Bronchial epithelial cell (primary cell): ENCODE measurements around the gene SLC38A8. TPM values are rescaled to one million over a fixed set of nuclear protein-coding genes. Genes with fewer than 3 reads are reported as not detected.

Source experiments
- DNase-seq: peaks from one replicate; pipeline ENCODE4 v3.0.0-alpha.2; 2010; ENCODE audit warnings: low read depth
- FAIRE-seq: peaks from 2 replicates; lab custom pipeline; 2011; peaks lifted over from hg19 to GRCh38; lab: Jason Lieb, UNC
- H3K27me3 ChIP-seq: 2 replicates; pipeline ENCODE4 v1.5.1; 2011; ENCODE audit warnings: low read length; ENCODE audit not compliant: control insufficient read depth, insufficient read depth
- H3K36me3 ChIP-seq: 2 replicates; pipeline ENCODE4 v1.5.1; 2011; ENCODE audit warnings: low read length; ENCODE audit not compliant: control insufficient read depth, insufficient read depth
- H3K4me3 ChIP-seq: 2 replicates; pipeline ENCODE4 v1.5.1; 2011; ENCODE audit warnings: mild to moderate bottlenecking, low read depth, low read length, control low read depth
- total RNA-seq: library from RNA; depleted of rRNA; stranded (reverse); fragments of >200 nt; gene quantifications from 2 replicates; pipeline ENCODE4 v1.2.1, GENCODE V29; 2014
- TF ChIP-seq, protein P1 (sequence below): IDR thresholded peaks from 2 replicates; pipeline ENCODE4 v1.5.1; 2011; ENCODE audit warnings: mild to moderate bottlenecking, moderate library complexity, low read length, control low read depth, inconsistent platforms; ENCODE audit not compliant: insufficient read depth, severe bottlenecking

The SLC38A8 gene
- total RNA-seq, 1 donor from 2014 or later = not detected

DNA sequence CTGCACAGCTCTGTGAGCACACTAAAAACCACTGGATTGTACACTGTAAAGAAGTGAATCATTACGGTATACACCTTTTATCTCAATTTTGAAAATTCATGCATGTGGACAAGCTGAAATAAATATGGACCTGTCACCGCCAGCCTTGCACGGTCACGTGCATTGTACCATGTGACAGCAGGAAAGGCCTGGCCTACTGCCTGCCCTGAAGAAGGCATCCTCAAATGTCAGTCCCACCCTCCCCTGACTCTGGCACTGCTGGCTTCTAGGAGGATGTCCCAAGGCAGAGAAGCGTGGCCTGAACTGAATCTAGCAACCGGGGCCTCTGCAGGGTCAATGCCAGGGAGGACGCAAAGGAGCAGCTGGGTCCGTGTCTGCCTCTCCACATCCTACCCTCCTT is 34.6 kb downstream of the SLC38A8 start:
- no peaks in the 10 kb centered on the region for H3K36me3 ChIP-seq
- TF ChIP-seq, protein P1, sequence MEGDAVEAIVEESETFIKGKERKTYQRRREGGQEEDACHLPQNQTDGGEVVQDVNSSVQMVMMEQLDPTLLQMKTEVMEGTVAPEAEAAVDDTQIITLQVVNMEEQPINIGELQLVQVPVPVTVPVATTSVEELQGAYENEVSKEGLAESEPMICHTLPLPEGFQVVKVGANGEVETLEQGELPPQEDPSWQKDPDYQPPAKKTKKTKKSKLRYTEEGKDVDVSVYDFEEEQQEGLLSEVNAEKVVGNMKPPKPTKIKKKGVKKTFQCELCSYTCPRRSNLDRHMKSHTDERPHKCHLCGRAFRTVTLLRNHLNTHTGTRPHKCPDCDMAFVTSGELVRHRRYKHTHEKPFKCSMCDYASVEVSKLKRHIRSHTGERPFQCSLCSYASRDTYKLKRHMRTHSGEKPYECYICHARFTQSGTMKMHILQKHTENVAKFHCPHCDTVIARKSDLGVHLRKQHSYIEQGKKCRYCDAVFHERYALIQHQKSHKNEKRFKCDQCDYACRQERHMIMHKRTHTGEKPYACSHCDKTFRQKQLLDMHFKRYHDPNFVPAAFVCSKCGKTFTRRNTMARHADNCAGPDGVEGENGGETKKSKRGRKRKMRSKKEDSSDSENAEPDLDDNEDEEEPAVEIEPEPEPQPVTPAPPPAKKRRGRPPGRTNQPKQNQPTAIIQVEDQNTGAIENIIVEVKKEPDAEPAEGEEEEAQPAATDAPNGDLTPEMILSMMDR = no peak
- FAIRE-seq (no peak), DNase-seq (no peak)
- H3K27me3 ChIP-seq = peaks cover 9% of the 10 kb centered on the region
- no peak overlapping the region for H3K4me3 ChIP-seq

DNA sequence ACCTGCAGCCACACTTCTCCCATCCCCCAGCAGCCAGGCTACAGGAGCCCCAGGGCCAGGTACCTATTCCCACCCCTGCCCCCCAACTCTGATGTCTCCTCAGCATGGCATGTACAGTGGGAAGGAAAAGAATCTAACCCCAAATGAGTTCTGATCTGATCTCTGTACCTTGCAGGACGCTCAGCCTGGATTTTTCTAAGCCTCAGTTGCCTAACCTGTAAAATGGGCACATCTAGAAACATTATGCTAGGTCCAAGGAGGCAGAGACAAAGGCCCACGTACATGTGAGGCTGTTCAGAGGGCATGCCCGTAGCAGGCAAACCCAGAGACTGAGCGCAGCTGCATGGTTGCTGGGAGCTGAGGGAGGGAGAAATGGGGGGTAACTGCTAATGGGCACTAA is 35.1 kb downstream of the SLC38A8 start:
- TF ChIP-seq, protein P1 = no peak
- DNase-seq (no peak), FAIRE-seq (no peak)
- Histone ChIP-seq H3K4me3 (no peak overlapping the region), H3K27me3 (peaks cover 9% of the 10 kb centered on the region), H3K36me3 (no peaks in the 10 kb centered on the region)

DNA sequence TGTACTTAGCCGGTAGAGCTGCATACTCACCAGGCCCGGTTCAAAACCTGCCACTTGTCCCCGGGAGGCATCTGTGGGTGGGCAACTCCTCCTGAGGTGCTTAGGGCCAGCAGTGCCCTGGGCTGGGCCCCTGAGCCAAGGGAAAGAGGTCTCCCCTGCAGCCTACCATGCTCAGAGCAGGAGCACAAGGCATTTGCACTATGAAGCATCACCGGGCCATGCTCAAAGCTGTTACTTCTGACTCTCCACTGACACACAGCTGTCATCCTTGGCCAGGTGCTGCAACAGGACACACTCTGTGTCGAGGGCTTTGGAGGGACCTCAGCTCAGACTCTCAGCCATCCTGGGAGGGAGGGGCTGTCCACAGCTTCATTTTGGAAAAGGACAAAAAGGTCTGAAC is 37.2 kb downstream of the SLC38A8 start:
- Histone ChIP-seq H3K4me3 (no peak overlapping the region), H3K27me3 (peaks cover 11% of the 10 kb centered on the region)
- no peak for FAIRE-seq

DNA sequence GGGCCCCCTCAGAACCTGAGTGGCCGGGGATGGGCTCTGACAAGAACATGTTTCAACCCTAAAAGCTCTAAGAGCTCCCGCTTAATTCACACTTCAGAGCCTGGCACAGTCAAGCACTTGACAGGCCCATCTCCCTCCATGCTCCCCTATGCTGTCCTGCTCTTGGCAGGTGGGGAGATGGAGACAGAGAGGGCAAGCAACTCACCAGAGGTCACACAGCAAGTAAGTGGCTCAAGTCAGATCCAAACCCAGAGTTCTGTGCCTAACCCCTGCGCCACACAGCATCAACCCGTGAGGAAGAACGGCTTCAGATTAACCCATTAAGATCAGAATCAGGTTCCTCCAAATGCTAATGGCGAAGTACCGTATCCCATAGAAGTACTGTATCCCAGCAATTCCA is 38.2 kb downstream of the SLC38A8 start:
- H3K36me3 ChIP-seq = no peaks in the 10 kb centered on the region
- DNase-seq (no peak), FAIRE-seq (no peak)
- TF ChIP-seq, protein P1 = no peak
- no peak overlapping the region for H3K4me3 ChIP-seq
- H3K27me3 ChIP-seq = peaks cover 11% of the 10 kb centered on the region

More for the DNA sequence above, 37.2 kb downstream of the SLC38A8 start:
- DNase-seq = no peak
- TF ChIP-seq, protein P1 = no peak
- no peaks in the 10 kb centered on the region for H3K36me3 ChIP-seq

DNA sequence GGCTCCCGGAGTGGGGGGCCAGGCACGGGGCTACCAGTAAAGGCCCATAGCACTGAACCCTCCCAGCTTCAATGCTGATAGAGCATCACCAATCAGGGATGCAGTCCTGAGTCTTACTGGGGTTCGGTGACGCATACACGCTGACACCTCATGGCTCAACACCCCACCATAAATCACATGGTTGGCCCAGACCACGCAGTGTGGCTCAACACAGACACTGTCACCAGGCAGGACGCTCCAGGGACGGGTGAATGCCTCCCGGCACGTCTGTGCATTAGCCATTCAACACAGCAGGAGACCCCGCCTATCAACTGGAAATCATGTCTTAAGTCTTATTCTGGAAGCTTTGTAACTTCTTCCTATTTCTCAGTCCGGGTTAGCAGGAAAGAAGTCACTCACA is 39.6 kb downstream of the SLC38A8 start:
- DNase-seq = no peak
- Histone ChIP-seq H3K4me3 (no peak overlapping the region), H3K36me3 (no peaks in the 10 kb centered on the region), H3K27me3 (peaks cover 11% of the 10 kb centered on the region)
- TF ChIP-seq, protein P1 = no peak
- no peak for FAIRE-seq

DNA sequence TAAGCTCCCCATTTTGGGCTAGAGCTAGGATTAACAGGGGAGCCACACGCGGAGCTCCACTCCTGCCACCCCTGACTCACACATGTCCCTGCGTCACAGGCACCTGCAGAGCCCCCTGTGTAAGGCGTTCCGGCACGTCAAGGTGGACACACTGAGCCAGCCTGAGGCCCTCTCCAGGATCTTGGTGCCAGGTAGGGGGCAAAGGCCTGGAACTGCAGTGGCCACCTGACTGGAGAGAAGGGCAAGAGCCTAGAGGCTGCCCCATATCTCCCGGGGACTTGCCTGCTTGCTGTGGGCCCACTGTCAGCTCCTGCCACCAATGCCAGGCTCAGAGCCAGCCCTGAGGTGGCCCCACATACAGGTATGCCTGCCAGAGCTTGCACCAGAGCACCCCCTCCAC is 40.9 kb downstream of the SLC38A8 start:
- FAIRE-seq (no peak), DNase-seq (no peak)

More for the DNA sequence above, 40.9 kb downstream of the SLC38A8 start:
- H3K36me3 ChIP-seq = no peaks in the 10 kb centered on the region
- H3K27me3 ChIP-seq = peaks cover 11% of the 10 kb centered on the region
- no peak overlapping the region for H3K4me3 ChIP-seq
- TF ChIP-seq, protein P1 = no peak
